ENCODE data around the gene ACADVL. TPM values are rescaled to one million over a fixed set of nuclear protein-coding genes. Genes with fewer than 3 reads are reported as not detected.

The ACADVL gene
- total RNA-seq, 1 experiment from 2014 or later, result 305 TPM

GRCh38 chr17:7177191-7177953 is 42.4 kb upstream of the ACADVL start:
- Histone ChIP-seq H3K27ac (ENCODE audit: low read length) (peak overlapping the region; percentile 37; the same call in 1 of the 2 replicates), H3K36me3 (ENCODE audit: control insufficient read depth, insufficient read depth, low read length) (no peaks in the 10 kb centered on the region), H3K27me3 (ENCODE audit: control insufficient read depth, insufficient read depth, low read length) (no peaks in the 10 kb centered on the region), H3K4me1 (ENCODE audit: control insufficient read depth, insufficient read depth, low read length) (peaks cover 9% of the 10 kb centered on the region; the same call in 1 of the 2 replicates), H3K9me3 (ENCODE audit: control insufficient read depth, insufficient read depth, low read depth, low read length) (no peaks in the 10 kb centered on the region), H3K4me3 (ENCODE audit: low read depth in 2 of 2, low read length in 2 of 2) (peak overlapping the region; percentile 45 to 75)
- intact Hi-C loops (cut with micrococcal nuclease; ENCODE audit: unreplicated experiment) (no loop called here), in situ Hi-C loops (cut with HindIII; ENCODE audit: low pct_unique_long_range_greater_than_20kb, low sequenced_read_pairs) (no loop called here)
- ChIA-PET POLR2A (interaction anchor here (0.7 kb wide), 2 partner anchors 9 to 142 kb away, joined by 3 read pairs; no protein-coding TSS in a partner anchor), CTCF (interaction anchor here (0.6 to 1.5 kb wide), 8 partner anchors 9 to 236 kb away, joined by 3 to 8 read pairs (median 3); no protein-coding TSS in a partner anchor)
- DNase-seq (ENCODE audit: low read depth, low spot score), result peak; percentile 43
- BruUV-seq (replicated peaks), result no TSS peak
- no peak for TF ChIP-seq REST (IDR thresholded peaks at IDR 0.05; ENCODE audit: insufficient read depth in 1 of 2, low read depth in 2 of 2, low read length in 1 of 2)
- TF ChIP-seq, protein P1, sequence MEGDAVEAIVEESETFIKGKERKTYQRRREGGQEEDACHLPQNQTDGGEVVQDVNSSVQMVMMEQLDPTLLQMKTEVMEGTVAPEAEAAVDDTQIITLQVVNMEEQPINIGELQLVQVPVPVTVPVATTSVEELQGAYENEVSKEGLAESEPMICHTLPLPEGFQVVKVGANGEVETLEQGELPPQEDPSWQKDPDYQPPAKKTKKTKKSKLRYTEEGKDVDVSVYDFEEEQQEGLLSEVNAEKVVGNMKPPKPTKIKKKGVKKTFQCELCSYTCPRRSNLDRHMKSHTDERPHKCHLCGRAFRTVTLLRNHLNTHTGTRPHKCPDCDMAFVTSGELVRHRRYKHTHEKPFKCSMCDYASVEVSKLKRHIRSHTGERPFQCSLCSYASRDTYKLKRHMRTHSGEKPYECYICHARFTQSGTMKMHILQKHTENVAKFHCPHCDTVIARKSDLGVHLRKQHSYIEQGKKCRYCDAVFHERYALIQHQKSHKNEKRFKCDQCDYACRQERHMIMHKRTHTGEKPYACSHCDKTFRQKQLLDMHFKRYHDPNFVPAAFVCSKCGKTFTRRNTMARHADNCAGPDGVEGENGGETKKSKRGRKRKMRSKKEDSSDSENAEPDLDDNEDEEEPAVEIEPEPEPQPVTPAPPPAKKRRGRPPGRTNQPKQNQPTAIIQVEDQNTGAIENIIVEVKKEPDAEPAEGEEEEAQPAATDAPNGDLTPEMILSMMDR (IDR thresholded peaks at IDR 0.05), result peak; percentile 97
- ATAC-seq, result peak; percentile 86

DNA sequence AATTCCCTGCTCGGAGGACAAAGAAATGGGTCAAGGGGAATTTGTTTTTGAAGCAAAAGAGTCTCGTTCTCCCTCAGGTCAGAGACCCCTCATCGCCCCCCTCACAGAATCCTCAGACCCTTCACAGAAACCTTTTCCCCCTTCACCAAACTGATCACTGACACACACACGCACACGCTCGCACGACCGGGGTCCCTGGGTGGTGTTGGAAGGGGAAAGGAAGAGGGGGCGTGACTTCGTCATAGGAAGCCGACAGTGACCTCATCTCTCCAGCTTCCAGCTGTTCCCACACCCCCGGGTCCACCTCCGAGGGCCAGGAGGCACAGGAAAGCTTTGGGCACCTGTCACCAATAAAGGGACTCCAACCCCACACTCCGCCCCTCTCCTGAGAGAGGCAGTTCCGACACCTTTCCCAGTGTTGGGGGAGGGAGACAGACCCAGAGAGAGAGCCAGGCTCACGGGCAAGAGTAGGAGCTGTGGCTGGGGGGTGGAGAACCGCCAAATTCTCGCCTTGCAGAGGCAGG is 41.7 kb upstream of the ACADVL start:
- H3K4me3 ChIP-seq (ENCODE audit: low read depth in 2 of 2, low read length in 2 of 2), result peak overlapping the region; percentile 45 to 75
- H3K9me3 ChIP-seq (ENCODE audit: control insufficient read depth, insufficient read depth, low read depth, low read length), result no peaks in the 10 kb centered on the region
- in situ Hi-C loops (cut with HindIII; ENCODE audit: low pct_unique_long_range_greater_than_20kb, low sequenced_read_pairs), result no loop called here
- H3K27ac ChIP-seq (ENCODE audit: low read length), result peak overlapping the region; percentile 37; the same call in 1 of the 2 replicates
- no peak for TF ChIP-seq REST (IDR thresholded peaks at IDR 0.05; ENCODE audit: insufficient read depth in 1 of 2, low read depth in 2 of 2, low read length in 1 of 2)
- no peak for TF ChIP-seq SIN3A (IDR thresholded peaks at IDR 0.05; ENCODE audit: borderline replicate concordance, insufficient read depth, low read depth, low read length)
- no peak for TF ChIP-seq POLR2AphosphoS5 (IDR thresholded peaks at IDR 0.05; ENCODE audit: low read depth, low read length)
- no peak for TF ChIP-seq TCF7L2 (IDR thresholded peaks at IDR 0.05; ENCODE audit: low read depth, low read length)
- TF ChIP-seq, protein P1 (IDR thresholded peaks at IDR 0.05), result no peak
- DNase-seq (ENCODE audit: low read depth, low spot score), result no peak
- BruUV-seq (replicated peaks), result no TSS peak
- no peaks in the 10 kb centered on the region for H3K36me3 ChIP-seq (ENCODE audit: control insufficient read depth, insufficient read depth, low read length)
- intact Hi-C loops (cut with micrococcal nuclease; ENCODE audit: unreplicated experiment), result no loop called here
- ChIA-PET CTCF (interaction anchor here (0.6 to 1.5 kb wide), 6 partner anchors 8 to 138 kb away, joined by 3 to 8 read pairs (median 4); no protein-coding TSS in a partner anchor), POLR2A (interaction anchor here (0.7 kb wide), 1 partner anchor 10 kb away, joined by 3 read pairs; no protein-coding TSS in a partner anchor)
- peaks cover 9% of the 10 kb centered on the region; the same call in 1 of the 2 replicates for H3K4me1 ChIP-seq (ENCODE audit: control insufficient read depth, insufficient read depth, low read length)
- no peaks in the 10 kb centered on the region for H3K27me3 ChIP-seq (ENCODE audit: control insufficient read depth, insufficient read depth, low read length)
- ATAC-seq, result peak; percentile 63
